Neural cell (in vitro differentiated cells): ENCODE results near the gene LRRN4CL. TPM values are rescaled to one million over a fixed set of nuclear protein-coding genes. Genes with fewer than 3 reads are reported as not detected.
"Not testable (repeated sequence)": the region's sequence is repeated elsewhere in the genome, so short reads cannot be mapped to it uniquely, and the experiment has no call there.

Source experiments
- H2AFZ ChIP-seq: fragments of 200-600, 300-800 bp; sonication (generic), shearing (Covaris generic); 2 replicates; pipeline ENCODE4 v1.6.0; 2014; ENCODE audit warnings: low read depth, mild to moderate bottlenecking, antibody characterized with exemption, low read length, moderate library complexity
- H3F3A ChIP-seq: fragments of 200-600 bp; shearing (Covaris generic); 2 replicates; pipeline ENCODE4 v1.6.1; 2016; ENCODE audit warnings: mild to moderate bottlenecking, moderate library complexity, mixed read lengths, antibody characterized with exemption, low read length; ENCODE audit not compliant: insufficient read depth, poor library complexity, severe bottlenecking
- H3K27ac ChIP-seq: fragments of 200-600, 300-800 bp; sonication (generic), shearing (Covaris generic); 2 replicates; pipeline ENCODE4 v1.5.1; 2014; ENCODE audit warnings: mild to moderate bottlenecking, low read length, moderate library complexity
- H3K27me3 ChIP-seq: fragments of 300-800, 200-600 bp; sonication (generic), shearing (Covaris generic); 2 replicates; pipeline ENCODE4 v1.6.0; 2014; ENCODE audit warnings: mild to moderate bottlenecking, low read depth, low read length, moderate library complexity; ENCODE audit not compliant: insufficient read depth
- H3K36me3 ChIP-seq: fragments of 300-800, 200-600 bp; sonication (generic), shearing (Covaris generic); 2 replicates; pipeline ENCODE4 v1.5.1; 2014; ENCODE audit warnings: mild to moderate bottlenecking, antibody characterized with exemption, low read length, moderate library complexity; ENCODE audit not compliant: insufficient read depth
- H3K4me2 ChIP-seq: fragments of 300-800, 200-600 bp; sonication (generic), shearing (Covaris generic); 2 replicates; pipeline ENCODE4 v1.6.0; 2014; ENCODE audit warnings: mild to moderate bottlenecking, low read length
- H3K4me3 ChIP-seq: fragments of 300-800, 200-600 bp; sonication (generic), shearing (Covaris generic); 2 replicates; pipeline ENCODE4 v1.5.1; 2014; ENCODE audit warnings: mild to moderate bottlenecking, low read length, moderate library complexity
- H3K79me2 ChIP-seq: fragments of 200-600 bp; shearing (Covaris generic); replicated peaks from 2 replicates; pipeline ENCODE4 v1.6.0; 2014; ENCODE audit warnings: mild to moderate bottlenecking, low read length, moderate library complexity; ENCODE audit not compliant: insufficient read depth
- H3K9ac ChIP-seq: fragments of 300-800, 200-600 bp; sonication (generic), shearing (Covaris generic); 2 replicates; pipeline ENCODE4 v1.6.1; 2016; ENCODE audit warnings: mild to moderate bottlenecking, low read length, mixed read lengths
- H3K9me2 ChIP-seq: fragments of 200-600 bp; shearing (Covaris generic); 2 replicates; pipeline ENCODE4 v1.6.1; 2016; ENCODE audit warnings: mild to moderate bottlenecking, low read length, mixed read lengths; ENCODE audit not compliant: insufficient read depth
- H3K9me3 ChIP-seq: fragments of 200-600, 300-800 bp; sonication (generic), shearing (Covaris generic); 2 replicates; pipeline ENCODE4 v1.6.1; 2016; ENCODE audit warnings: mild to moderate bottlenecking, mixed run types, low read length, moderate library complexity, mixed read lengths
- H4K20me1 ChIP-seq: fragments of 200-600 bp; shearing (Covaris generic); 2 replicates; pipeline ENCODE4 v1.6.1; 2016; ENCODE audit warnings: mild to moderate bottlenecking, mixed run types; ENCODE audit not compliant: insufficient read depth
- EP300 ChIP-seq: fragments of 450-650 bp; conservative IDR thresholded peaks from 2 replicates; pipeline ENCODE4 v1.6.1; 2014; ENCODE audit warnings: antibody characterized with exemption, mild to moderate bottlenecking, moderate library complexity; ENCODE audit not compliant: poor library complexity, severe bottlenecking
- EZH2 ChIP-seq: fragments of 200-600, 300-800 bp; shearing (Covaris generic), sonication (generic); IDR thresholded peaks from 2 replicates; pipeline ENCODE4 v1.6.1; 2014; ENCODE audit warnings: antibody characterized with exemption, low read length, borderline replicate concordance, mild to moderate bottlenecking; ENCODE audit not compliant: insufficient read depth, poor library complexity, severe bottlenecking
- MXI1 ChIP-seq: fragments of 450-650 bp; conservative IDR thresholded peaks from 2 replicates; pipeline ENCODE4 v1.6.1; 2014; ENCODE audit warnings: antibody characterized with exemption, mild to moderate bottlenecking; ENCODE audit not compliant: poor library complexity, severe bottlenecking
- POLR2AphosphoS5 ChIP-seq: IDR thresholded peaks from 2 replicates; pipeline ENCODE4 v1.6.1; 2012
- RAD21 ChIP-seq: fragments of 450-650 bp; conservative IDR thresholded peaks from 2 replicates; pipeline ENCODE4 v1.6.1; 2014; ENCODE audit warnings: antibody characterized with exemption, mild to moderate bottlenecking, moderate library complexity
- SMC3 ChIP-seq: fragments of 450-650 bp; conservative IDR thresholded peaks from 2 replicates; pipeline ENCODE4 v1.6.1; 2014; ENCODE audit warnings: antibody characterized with exemption, mild to moderate bottlenecking, moderate library complexity; ENCODE audit not compliant: poor library complexity
- TAF1 ChIP-seq: IDR thresholded peaks from 2 replicates; pipeline ENCODE4 v1.6.1; 2012; ENCODE audit warnings: low read depth
- polyA plus RNA-seq: library from polyadenylated mRNA; depleted of rRNA; stranded (reverse); fragments of >200 nt; gene quantifications from 2 replicates; pipeline ENCODE4 v1.2.3, GENCODE V29; 2014
- TF ChIP-seq, protein P1 (sequence below): IDR thresholded peaks from 2 replicates; pipeline ENCODE4 v1.6.1; 2012; ENCODE audit warnings: borderline replicate concordance
- TF ChIP-seq, protein P2 (sequence below): fragments of 450-650 bp; IDR thresholded peaks from 2 replicates; pipeline ENCODE4 v1.5.1; 2014; ENCODE audit warnings: antibody characterized with exemption, mild to moderate bottlenecking, moderate library complexity; ENCODE audit not compliant: poor library complexity, severe bottlenecking

Gene LRRN4CL
- polyA plus RNA-seq, 1 donor from 2014 or later: 0.82 TPM

DNA sequence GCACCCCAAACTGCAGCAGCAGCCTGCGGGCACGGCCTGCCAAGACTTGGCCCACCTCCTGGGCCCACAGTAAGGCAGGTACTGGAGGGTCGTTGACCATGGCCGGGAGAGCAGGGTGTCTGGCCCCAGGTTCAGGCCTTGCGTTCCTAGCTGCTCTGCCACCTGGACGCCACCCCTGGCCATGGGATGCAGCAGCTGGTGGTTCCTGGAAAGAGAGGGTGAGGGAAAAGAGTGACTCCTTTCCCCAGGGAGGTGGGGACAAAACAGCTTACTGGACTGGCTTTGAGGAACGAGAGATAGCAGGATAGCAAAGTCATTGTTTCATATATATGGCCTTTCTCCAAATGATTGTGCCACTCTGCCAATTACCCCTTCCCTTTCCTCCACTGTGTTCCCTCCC is 16.1 kb upstream of the LRRN4CL start:
- peaks cover 6% of the 10 kb centered on the region for H3F3A ChIP-seq
- H3K27ac ChIP-seq: peak overlapping the region; percentile 96
- H3K27me3 ChIP-seq: no peaks in the 10 kb centered on the region
- H3K9me3 ChIP-seq: no peaks in the 10 kb centered on the region
- no peak for TF ChIP-seq TAF1
- no peak for TF ChIP-seq POLR2AphosphoS5
- TF ChIP-seq, protein P1, sequence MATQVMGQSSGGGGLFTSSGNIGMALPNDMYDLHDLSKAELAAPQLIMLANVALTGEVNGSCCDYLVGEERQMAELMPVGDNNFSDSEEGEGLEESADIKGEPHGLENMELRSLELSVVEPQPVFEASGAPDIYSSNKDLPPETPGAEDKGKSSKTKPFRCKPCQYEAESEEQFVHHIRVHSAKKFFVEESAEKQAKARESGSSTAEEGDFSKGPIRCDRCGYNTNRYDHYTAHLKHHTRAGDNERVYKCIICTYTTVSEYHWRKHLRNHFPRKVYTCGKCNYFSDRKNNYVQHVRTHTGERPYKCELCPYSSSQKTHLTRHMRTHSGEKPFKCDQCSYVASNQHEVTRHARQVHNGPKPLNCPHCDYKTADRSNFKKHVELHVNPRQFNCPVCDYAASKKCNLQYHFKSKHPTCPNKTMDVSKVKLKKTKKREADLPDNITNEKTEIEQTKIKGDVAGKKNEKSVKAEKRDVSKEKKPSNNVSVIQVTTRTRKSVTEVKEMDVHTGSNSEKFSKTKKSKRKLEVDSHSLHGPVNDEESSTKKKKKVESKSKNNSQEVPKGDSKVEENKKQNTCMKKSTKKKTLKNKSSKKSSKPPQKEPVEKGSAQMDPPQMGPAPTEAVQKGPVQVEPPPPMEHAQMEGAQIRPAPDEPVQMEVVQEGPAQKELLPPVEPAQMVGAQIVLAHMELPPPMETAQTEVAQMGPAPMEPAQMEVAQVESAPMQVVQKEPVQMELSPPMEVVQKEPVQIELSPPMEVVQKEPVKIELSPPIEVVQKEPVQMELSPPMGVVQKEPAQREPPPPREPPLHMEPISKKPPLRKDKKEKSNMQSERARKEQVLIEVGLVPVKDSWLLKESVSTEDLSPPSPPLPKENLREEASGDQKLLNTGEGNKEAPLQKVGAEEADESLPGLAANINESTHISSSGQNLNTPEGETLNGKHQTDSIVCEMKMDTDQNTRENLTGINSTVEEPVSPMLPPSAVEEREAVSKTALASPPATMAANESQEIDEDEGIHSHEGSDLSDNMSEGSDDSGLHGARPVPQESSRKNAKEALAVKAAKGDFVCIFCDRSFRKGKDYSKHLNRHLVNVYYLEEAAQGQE: no peak
- TF ChIP-seq RAD21: no peak
- no peak for TF ChIP-seq EZH2
- TF ChIP-seq MXI1: no peak
- no peak for TF ChIP-seq EP300
- H4K20me1 ChIP-seq: no peaks in the 10 kb centered on the region
- no peaks in the 10 kb centered on the region for H3K9me2 ChIP-seq
- peaks cover 6% of the 10 kb centered on the region for H3K36me3 ChIP-seq
- H3K4me2 ChIP-seq: peak overlapping the region; percentile 79
- peak overlapping the region; percentile 99 for H3K9ac ChIP-seq
- H3K4me3 ChIP-seq: peak overlapping the region; percentile 75
- H2AFZ ChIP-seq: no peak overlapping the region
- H3K79me2 ChIP-seq: peaks cover 40% of the 10 kb centered on the region

DNA sequence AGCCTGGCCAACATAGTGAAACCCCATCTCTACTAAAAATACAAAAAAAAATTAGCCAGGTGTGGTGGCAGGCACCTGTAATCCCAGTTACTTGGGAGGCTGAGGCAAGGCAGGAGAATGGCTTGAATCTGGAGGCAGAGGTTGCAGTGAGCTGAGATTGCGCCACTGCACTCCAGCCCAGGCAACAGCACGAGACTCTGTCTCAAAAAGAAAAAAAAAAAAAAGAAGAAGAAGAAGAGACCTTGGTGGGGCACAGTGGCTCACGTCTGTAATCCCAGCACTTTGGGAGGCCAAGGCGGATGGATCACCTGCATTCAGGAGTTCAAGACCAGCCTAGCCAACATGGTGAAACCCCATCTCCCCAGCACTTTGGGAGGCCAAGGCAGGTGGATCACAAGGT is 14.6 kb upstream of the LRRN4CL start:
- not testable (repeated sequence) for H3K9me2 ChIP-seq, H3K27me3 ChIP-seq, H3K9ac ChIP-seq, H3F3A ChIP-seq, H2AFZ ChIP-seq, H4K20me1 ChIP-seq, H3K36me3 ChIP-seq, H3K9me3 ChIP-seq, H3K27ac ChIP-seq, H3K4me2 ChIP-seq, H3K4me3 ChIP-seq
- H3K79me2 ChIP-seq: peaks cover 40% of the 10 kb centered on the region

DNA sequence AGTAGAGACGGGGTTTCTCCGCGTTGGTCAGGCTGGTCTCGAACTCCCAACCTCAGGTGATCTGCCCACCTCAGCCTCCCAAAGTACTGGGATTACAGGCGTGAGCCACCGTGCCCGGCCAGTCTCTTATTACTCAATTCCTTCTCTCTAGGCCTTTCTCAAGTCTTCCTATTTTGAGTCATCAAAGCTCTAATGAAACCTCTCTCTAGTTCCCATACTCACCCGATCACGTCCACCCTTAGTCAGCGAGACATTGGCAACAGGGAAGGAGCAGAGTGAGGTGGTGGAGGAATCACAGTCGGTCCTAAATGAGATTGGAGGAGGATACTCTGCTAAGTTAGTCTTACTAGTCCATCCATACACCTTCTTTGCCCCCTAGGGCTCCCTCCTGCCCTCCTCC is 12.9 kb upstream of the LRRN4CL start:
- H2AFZ ChIP-seq: no peak overlapping the region
- no peak overlapping the region for H3K9ac ChIP-seq
- H3K79me2 ChIP-seq: peaks cover 25% of the 10 kb centered on the region
- H3K36me3 ChIP-seq: no peaks in the 10 kb centered on the region
- H3K4me3 ChIP-seq: no peak overlapping the region
- no peak overlapping the region for H3K4me2 ChIP-seq
- H3K27ac ChIP-seq: no peak overlapping the region
- TF ChIP-seq MXI1 (no peak), EP300 (no peak), SMC3 (no peak), RAD21 (no peak), POLR2AphosphoS5 (no peak), EZH2 (no peak), TAF1 (no peak)
- TF ChIP-seq, protein P2, sequence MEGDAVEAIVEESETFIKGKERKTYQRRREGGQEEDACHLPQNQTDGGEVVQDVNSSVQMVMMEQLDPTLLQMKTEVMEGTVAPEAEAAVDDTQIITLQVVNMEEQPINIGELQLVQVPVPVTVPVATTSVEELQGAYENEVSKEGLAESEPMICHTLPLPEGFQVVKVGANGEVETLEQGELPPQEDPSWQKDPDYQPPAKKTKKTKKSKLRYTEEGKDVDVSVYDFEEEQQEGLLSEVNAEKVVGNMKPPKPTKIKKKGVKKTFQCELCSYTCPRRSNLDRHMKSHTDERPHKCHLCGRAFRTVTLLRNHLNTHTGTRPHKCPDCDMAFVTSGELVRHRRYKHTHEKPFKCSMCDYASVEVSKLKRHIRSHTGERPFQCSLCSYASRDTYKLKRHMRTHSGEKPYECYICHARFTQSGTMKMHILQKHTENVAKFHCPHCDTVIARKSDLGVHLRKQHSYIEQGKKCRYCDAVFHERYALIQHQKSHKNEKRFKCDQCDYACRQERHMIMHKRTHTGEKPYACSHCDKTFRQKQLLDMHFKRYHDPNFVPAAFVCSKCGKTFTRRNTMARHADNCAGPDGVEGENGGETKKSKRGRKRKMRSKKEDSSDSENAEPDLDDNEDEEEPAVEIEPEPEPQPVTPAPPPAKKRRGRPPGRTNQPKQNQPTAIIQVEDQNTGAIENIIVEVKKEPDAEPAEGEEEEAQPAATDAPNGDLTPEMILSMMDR: no peak
- TF ChIP-seq, protein P1: no peak
- no peaks in the 10 kb centered on the region for H3K9me3 ChIP-seq
- H3F3A ChIP-seq: no peaks in the 10 kb centered on the region
- no peaks in the 10 kb centered on the region for H3K9me2 ChIP-seq
- H4K20me1 ChIP-seq: no peaks in the 10 kb centered on the region
- no peaks in the 10 kb centered on the region for H3K27me3 ChIP-seq
